ENCODE measurements around the gene EML1. TPM values are rescaled to one million over a fixed set of nuclear protein-coding genes. Genes with fewer than 3 reads are reported as not detected.

The EML1 gene
- total RNA-seq, 1 donor from 2014 or later: 57.2 TPM

DNA sequence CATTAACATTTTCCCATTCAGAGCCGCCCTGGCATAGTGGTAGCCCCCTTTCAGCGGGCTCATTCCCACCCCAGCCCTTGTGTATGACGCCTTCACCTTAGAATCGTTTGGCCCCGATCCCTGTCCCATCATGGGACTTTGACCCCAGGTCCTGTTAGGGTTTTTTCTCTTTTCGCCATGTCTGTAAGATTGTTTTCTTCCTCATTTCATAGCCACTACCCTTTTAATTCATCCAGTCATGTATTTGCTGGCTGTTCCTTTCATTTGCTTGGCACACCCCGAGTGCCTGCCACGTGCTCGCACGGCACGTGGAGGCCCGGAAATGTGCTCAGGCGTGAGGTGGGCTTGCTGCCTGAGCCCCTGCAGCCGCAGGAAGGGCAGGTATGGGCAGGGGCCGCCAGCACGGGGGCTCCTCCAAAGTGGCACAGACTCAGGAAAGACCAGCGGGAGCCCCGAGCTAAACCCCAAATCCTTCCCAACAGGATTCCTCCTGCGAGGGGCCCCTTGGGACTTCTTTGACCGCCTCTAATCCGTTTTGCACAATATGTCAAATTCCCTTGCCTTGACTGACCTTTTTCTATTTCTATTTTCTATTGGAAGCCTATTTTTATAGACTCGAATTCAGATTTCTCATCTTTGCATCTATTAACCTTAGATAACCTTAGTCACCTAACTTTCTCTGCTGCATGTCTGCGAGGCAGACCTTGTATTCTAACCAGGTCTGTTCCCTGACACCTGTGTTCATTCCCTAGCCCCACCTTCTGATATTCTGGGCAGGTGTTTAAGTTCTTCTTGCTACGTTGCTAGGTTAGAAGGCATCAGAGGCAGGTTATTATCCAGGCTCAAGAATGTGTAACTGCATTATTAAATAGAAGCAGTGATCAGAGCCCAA lies 114.8 kb downstream of the EML1 start:
- H3F3A ChIP-seq (ENCODE audit: low read depth): no peaks in the 10 kb centered on the region
- H3K27me3 Mint-ChIP-seq (ENCODE audit: insufficient read depth, low read depth): peaks cover 4% of the 10 kb centered on the region
- peaks cover 36% of the 10 kb centered on the region for H3K36me3 Mint-ChIP-seq
- H3K9me3 Mint-ChIP-seq: peaks cover 9% of the 10 kb centered on the region
- peaks cover 3% of the 10 kb centered on the region for H3K4me1 ChIP-seq
- no peak overlapping the region for H3K4me2 ChIP-seq
- H3K27me3 ChIP-seq: no peaks in the 10 kb centered on the region
- no peaks in the 10 kb centered on the region for H3K79me2 ChIP-seq (ENCODE audit: low read depth)
- H4K20me1 ChIP-seq (ENCODE audit: low read depth): no peaks in the 10 kb centered on the region
- H3K27ac ChIP-seq: no peak overlapping the region
- H2AFZ ChIP-seq (replicated peaks): no peak overlapping the region
- H3K36me3 ChIP-seq: peaks cover 15% of the 10 kb centered on the region
- H3K9ac ChIP-seq: no peak overlapping the region
- H3K27ac Mint-ChIP-seq: no peak overlapping the region
- H3K4me3 ChIP-seq: no peak overlapping the region
- no peak for DNase-seq (ENCODE audit: low spot score)
- peaks cover 23% of the 10 kb centered on the region for H3K4me1 Mint-ChIP-seq
- no peak for TF ChIP-seq EZH2 (IDR thresholded peaks at IDR 0.05)
- no peak for TF ChIP-seq EZH2phosphoT487 (IDR thresholded peaks at IDR 0.05)
- TF ChIP-seq, protein P1, sequence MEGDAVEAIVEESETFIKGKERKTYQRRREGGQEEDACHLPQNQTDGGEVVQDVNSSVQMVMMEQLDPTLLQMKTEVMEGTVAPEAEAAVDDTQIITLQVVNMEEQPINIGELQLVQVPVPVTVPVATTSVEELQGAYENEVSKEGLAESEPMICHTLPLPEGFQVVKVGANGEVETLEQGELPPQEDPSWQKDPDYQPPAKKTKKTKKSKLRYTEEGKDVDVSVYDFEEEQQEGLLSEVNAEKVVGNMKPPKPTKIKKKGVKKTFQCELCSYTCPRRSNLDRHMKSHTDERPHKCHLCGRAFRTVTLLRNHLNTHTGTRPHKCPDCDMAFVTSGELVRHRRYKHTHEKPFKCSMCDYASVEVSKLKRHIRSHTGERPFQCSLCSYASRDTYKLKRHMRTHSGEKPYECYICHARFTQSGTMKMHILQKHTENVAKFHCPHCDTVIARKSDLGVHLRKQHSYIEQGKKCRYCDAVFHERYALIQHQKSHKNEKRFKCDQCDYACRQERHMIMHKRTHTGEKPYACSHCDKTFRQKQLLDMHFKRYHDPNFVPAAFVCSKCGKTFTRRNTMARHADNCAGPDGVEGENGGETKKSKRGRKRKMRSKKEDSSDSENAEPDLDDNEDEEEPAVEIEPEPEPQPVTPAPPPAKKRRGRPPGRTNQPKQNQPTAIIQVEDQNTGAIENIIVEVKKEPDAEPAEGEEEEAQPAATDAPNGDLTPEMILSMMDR (IDR thresholded peaks at IDR 0.05): no peak
- peaks cover 5% of the 10 kb centered on the region for H3K9me3 ChIP-seq (ENCODE audit: low read depth)
- H3K4me3 Mint-ChIP-seq: no peak overlapping the region

GRCh38 chr14:99908653-99909250 lies 115.5 kb downstream of the EML1 start:
- Mint-ChIP-seq H3K9me3 (peaks cover 4% of the 10 kb centered on the region), H3K36me3 (peaks cover 31% of the 10 kb centered on the region), H3K4me3 (no peak overlapping the region), H3K27ac (no peak overlapping the region), H3K4me1 (peaks cover 23% of the 10 kb centered on the region), H3K27me3 (ENCODE audit: insufficient read depth, low read depth) (peaks cover 4% of the 10 kb centered on the region)
- H3K27ac ChIP-seq: no peak overlapping the region
- H3K4me3 ChIP-seq: no peak overlapping the region
- H3K27me3 ChIP-seq: no peaks in the 10 kb centered on the region
- TF ChIP-seq EZH2 (IDR thresholded peaks at IDR 0.05) (no peak), EZH2phosphoT487 (IDR thresholded peaks at IDR 0.05) (no peak)
- TF ChIP-seq, protein P1 (IDR thresholded peaks at IDR 0.05): no peak
- H3K36me3 ChIP-seq: peaks cover 10% of the 10 kb centered on the region
- no peak overlapping the region for H2AFZ ChIP-seq (replicated peaks)
- H3K9me3 ChIP-seq (ENCODE audit: low read depth): no peaks in the 10 kb centered on the region
- no peak overlapping the region for H3K9ac ChIP-seq
- H3K4me1 ChIP-seq: peaks cover 3% of the 10 kb centered on the region
- no peaks in the 10 kb centered on the region for H3F3A ChIP-seq (ENCODE audit: low read depth)
- no peak for DNase-seq (ENCODE audit: low spot score)
- no peaks in the 10 kb centered on the region for H3K79me2 ChIP-seq (ENCODE audit: low read depth)
- H4K20me1 ChIP-seq (ENCODE audit: low read depth): no peaks in the 10 kb centered on the region
- no peak overlapping the region for H3K4me2 ChIP-seq

GRCh38 chr14:99909513-99910064 lies 116.4 kb downstream of the EML1 start:
- no peak for TF ChIP-seq EZH2 (IDR thresholded peaks at IDR 0.05)
- Histone ChIP-seq H3K79me2 (ENCODE audit: low read depth) (no peaks in the 10 kb centered on the region), H3K27ac (no peak overlapping the region), H2AFZ (replicated peaks) (no peak overlapping the region), H4K20me1 (ENCODE audit: low read depth) (no peaks in the 10 kb centered on the region), H3F3A (ENCODE audit: low read depth) (no peaks in the 10 kb centered on the region), H3K36me3 (peaks cover 2% of the 10 kb centered on the region), H3K9me3 (ENCODE audit: low read depth) (no peaks in the 10 kb centered on the region), H3K4me2 (no peak overlapping the region), H3K4me3 (no peak overlapping the region), H3K9ac (no peak overlapping the region), H3K27me3 (no peaks in the 10 kb centered on the region), H3K4me1 (peaks cover 3% of the 10 kb centered on the region)
- no peak overlapping the region for H3K27ac Mint-ChIP-seq
- no peak overlapping the region for H3K4me3 Mint-ChIP-seq
- H3K4me1 Mint-ChIP-seq: peaks cover 23% of the 10 kb centered on the region
- H3K9me3 Mint-ChIP-seq: no peaks in the 10 kb centered on the region
- H3K27me3 Mint-ChIP-seq (ENCODE audit: insufficient read depth, low read depth): peaks cover 4% of the 10 kb centered on the region
- H3K36me3 Mint-ChIP-seq: peaks cover 28% of the 10 kb centered on the region
- no peak for DNase-seq (ENCODE audit: low spot score)

Data from neural progenitor cell (in vitro differentiated cells).